ENCODE data around the gene EEF1AKMT4.
A peak's percentile ranks its signal among the peaks of the same experiment; 100 is the strongest.

Gene EEF1AKMT4

DNA sequence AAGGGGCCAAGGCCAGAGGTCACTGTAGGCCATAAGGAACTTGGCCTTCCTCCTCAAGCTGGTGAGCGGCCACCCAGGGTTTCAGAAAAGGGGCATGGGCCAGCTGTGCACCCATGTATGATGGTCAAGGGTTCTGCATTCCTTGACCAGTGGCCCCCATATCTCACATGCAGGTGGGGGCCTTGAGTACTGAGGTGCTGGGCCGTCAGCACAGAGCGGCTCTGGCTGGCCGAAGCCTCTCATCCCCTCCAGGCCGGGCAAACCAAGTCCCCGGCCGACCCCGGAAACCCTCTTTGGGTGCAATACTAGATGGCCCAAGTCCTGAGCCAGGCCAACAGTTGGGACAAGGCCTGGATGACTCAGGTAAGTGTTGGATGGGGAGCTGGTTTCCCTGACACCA is 10.3 kb upstream of the EEF1AKMT4 start:
- Histone ChIP-seq H3K4me2 (ENCODE audit: low read depth, low read length) (no peak overlapping the region), H3K36me3 (replicated peaks; ENCODE audit: insufficient read depth, low read length) (0 out of 2 replicates have a peak, but pooled peaks cover 11% of the 10 kb centered on the region), H3K9me2 (replicated peaks; ENCODE audit: insufficient read depth, low read length) (no peaks in the 10 kb centered on the region)

GRCh38 chr3:184239708-184240107 is 9.8 kb upstream of the EEF1AKMT4 start:
- H2AFZ ChIP-seq (ENCODE audit: low read length): no peak overlapping the region
- H3K4me2 ChIP-seq (ENCODE audit: low read depth, low read length): no peak overlapping the region
- H3K36me3 ChIP-seq (replicated peaks; ENCODE audit: insufficient read depth, low read length): 0 out of 2 replicates have a peak, but pooled peaks cover 14% of the 10 kb centered on the region
- H3K4me3 ChIP-seq (ENCODE audit: low read length): no peak overlapping the region
- H3K9me2 ChIP-seq (replicated peaks; ENCODE audit: insufficient read depth, low read length): no peaks in the 10 kb centered on the region
- DNase-seq: no peak
- no peaks in the 10 kb centered on the region for H3K4me1 ChIP-seq (ENCODE audit: low read length)
- H3K79me2 ChIP-seq (ENCODE audit: low read length): no peaks in the 10 kb centered on the region
- peaks cover 8% of the 10 kb centered on the region for H3K27me3 ChIP-seq (replicated peaks; ENCODE audit: insufficient read depth, low read length)
- no peak for TF ChIP-seq EZH2 (optimal IDR thresholded peaks at IDR 0.05; ENCODE audit: low read depth, low read length)
- TF ChIP-seq EZH2phosphoT487 (IDR thresholded peaks at IDR 0.05; ENCODE audit: low read length): no peak
- TF ChIP-seq, protein P1, sequence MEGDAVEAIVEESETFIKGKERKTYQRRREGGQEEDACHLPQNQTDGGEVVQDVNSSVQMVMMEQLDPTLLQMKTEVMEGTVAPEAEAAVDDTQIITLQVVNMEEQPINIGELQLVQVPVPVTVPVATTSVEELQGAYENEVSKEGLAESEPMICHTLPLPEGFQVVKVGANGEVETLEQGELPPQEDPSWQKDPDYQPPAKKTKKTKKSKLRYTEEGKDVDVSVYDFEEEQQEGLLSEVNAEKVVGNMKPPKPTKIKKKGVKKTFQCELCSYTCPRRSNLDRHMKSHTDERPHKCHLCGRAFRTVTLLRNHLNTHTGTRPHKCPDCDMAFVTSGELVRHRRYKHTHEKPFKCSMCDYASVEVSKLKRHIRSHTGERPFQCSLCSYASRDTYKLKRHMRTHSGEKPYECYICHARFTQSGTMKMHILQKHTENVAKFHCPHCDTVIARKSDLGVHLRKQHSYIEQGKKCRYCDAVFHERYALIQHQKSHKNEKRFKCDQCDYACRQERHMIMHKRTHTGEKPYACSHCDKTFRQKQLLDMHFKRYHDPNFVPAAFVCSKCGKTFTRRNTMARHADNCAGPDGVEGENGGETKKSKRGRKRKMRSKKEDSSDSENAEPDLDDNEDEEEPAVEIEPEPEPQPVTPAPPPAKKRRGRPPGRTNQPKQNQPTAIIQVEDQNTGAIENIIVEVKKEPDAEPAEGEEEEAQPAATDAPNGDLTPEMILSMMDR (IDR thresholded peaks at IDR 0.05; ENCODE audit: low read length): no peak
- H3K27ac ChIP-seq (ENCODE audit: low read length): no peak overlapping the region
- no peaks in the 10 kb centered on the region for H3K9me3 ChIP-seq (replicated peaks; ENCODE audit: insufficient read depth, low read length)
- H4K20me1 ChIP-seq (ENCODE audit: insufficient read depth, low read length): no peaks in the 10 kb centered on the region
- no peaks in the 10 kb centered on the region for H3F3A ChIP-seq (ENCODE audit: insufficient read depth, low read length)
- no peak overlapping the region for H3K9ac ChIP-seq (ENCODE audit: low read length)

More for the DNA sequence above, 10.3 kb upstream of the EEF1AKMT4 start:
- no peak overlapping the region for H3K27ac ChIP-seq (ENCODE audit: low read length)
- no peaks in the 10 kb centered on the region for H3F3A ChIP-seq (ENCODE audit: insufficient read depth, low read length)
- no peak overlapping the region for H2AFZ ChIP-seq (ENCODE audit: low read length)
- H3K4me3 ChIP-seq (ENCODE audit: low read length): no peak overlapping the region
- H3K79me2 ChIP-seq (ENCODE audit: low read length): no peaks in the 10 kb centered on the region
- no peak for DNase-seq
- TF ChIP-seq EZH2phosphoT487 (IDR thresholded peaks at IDR 0.05; ENCODE audit: low read length): no peak
- no peak overlapping the region for H3K9ac ChIP-seq (ENCODE audit: low read length)
- H3K4me1 ChIP-seq (ENCODE audit: low read length): no peaks in the 10 kb centered on the region
- no peaks in the 10 kb centered on the region for H3K9me3 ChIP-seq (replicated peaks; ENCODE audit: insufficient read depth, low read length)
- H3K27me3 ChIP-seq (replicated peaks; ENCODE audit: insufficient read depth, low read length): peaks cover 13% of the 10 kb centered on the region
- no peaks in the 10 kb centered on the region for H4K20me1 ChIP-seq (ENCODE audit: insufficient read depth, low read length)

- Histone ChIP-seq H3K27me3 (replicated peaks; ENCODE audit: insufficient read depth, low read length) (0 out of 2 replicates have a peak, but pooled peaks cover 4% of the 10 kb centered on the region), H3K9me3 (replicated peaks; ENCODE audit: insufficient read depth, low read length) (no peaks in the 10 kb centered on the region), H3K79me2 (ENCODE audit: low read length) (no peaks in the 10 kb centered on the region), H3F3A (ENCODE audit: insufficient read depth, low read length) (no peaks in the 10 kb centered on the region), H3K4me3 (ENCODE audit: low read length) (no peak overlapping the region), H3K4me2 (ENCODE audit: low read depth, low read length) (no peak overlapping the region), H3K9me2 (replicated peaks; ENCODE audit: insufficient read depth, low read length) (no peaks in the 10 kb centered on the region), H3K9ac (ENCODE audit: low read length) (no peak overlapping the region), H4K20me1 (ENCODE audit: insufficient read depth, low read length) (no peaks in the 10 kb centered on the region), H3K4me1 (ENCODE audit: low read length) (no peaks in the 10 kb centered on the region), H2AFZ (ENCODE audit: low read length) (no peak overlapping the region), H3K27ac (ENCODE audit: low read length) (no peak overlapping the region), H3K36me3 (replicated peaks; ENCODE audit: insufficient read depth, low read length) (0 out of 2 replicates have a peak, but pooled peaks cover 14% of the 10 kb centered on the region)
- DNase-seq: peak; percentile 43
- TF ChIP-seq EZH2phosphoT487 (IDR thresholded peaks at IDR 0.05; ENCODE audit: low read length) (no peak), EZH2 (optimal IDR thresholded peaks at IDR 0.05; ENCODE audit: low read depth, low read length) (no peak)
- TF ChIP-seq, protein P1 (IDR thresholded peaks at IDR 0.05; ENCODE audit: low read length): no peak
These were observed 8.9 kb upstream of the EEF1AKMT4 start for GRCh38 chr3:184240384-184241140.

DNA sequence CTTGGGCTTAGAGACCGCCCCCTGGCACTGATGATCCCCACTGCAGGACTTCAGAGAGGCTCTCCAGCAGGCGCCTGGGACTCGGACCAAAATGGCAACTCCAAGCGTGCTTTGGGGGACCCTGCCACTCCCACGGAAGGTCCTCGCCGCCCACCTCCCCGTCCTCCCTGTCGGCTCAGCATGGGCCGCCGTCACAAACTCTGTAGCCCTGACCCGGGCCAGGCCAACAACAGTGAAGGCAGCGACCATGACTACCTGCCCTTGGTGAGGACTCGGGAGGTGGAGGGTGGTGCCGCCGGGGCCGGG is 8.4 kb upstream of the EEF1AKMT4 start:
- H2AFZ ChIP-seq (ENCODE audit: low read length): no peak overlapping the region
- no peaks in the 10 kb centered on the region for H3K9me3 ChIP-seq (replicated peaks; ENCODE audit: insufficient read depth, low read length)
- no peak overlapping the region for H3K9ac ChIP-seq (ENCODE audit: low read length)
- TF ChIP-seq, protein P1 (IDR thresholded peaks at IDR 0.05; ENCODE audit: low read length): no peak
- TF ChIP-seq EZH2phosphoT487 (IDR thresholded peaks at IDR 0.05; ENCODE audit: low read length) (no peak), EZH2 (optimal IDR thresholded peaks at IDR 0.05; ENCODE audit: low read depth, low read length) (no peak)
- no peaks in the 10 kb centered on the region for H3F3A ChIP-seq (ENCODE audit: insufficient read depth, low read length)
- H3K4me1 ChIP-seq (ENCODE audit: low read length): no peaks in the 10 kb centered on the region
- H3K4me3 ChIP-seq (ENCODE audit: low read length): no peak overlapping the region
- 0 out of 2 replicates have a peak, but pooled peaks cover 4% of the 10 kb centered on the region for H3K27me3 ChIP-seq (replicated peaks; ENCODE audit: insufficient read depth, low read length)
- 0 out of 2 replicates have a peak, but pooled peaks cover 2% of the 10 kb centered on the region for H3K79me2 ChIP-seq (ENCODE audit: low read length)
- no peak overlapping the region for H3K4me2 ChIP-seq (ENCODE audit: low read depth, low read length)
- 0 out of 2 replicates have a peak, but pooled peaks cover 14% of the 10 kb centered on the region for H3K36me3 ChIP-seq (replicated peaks; ENCODE audit: insufficient read depth, low read length)
- H3K27ac ChIP-seq (ENCODE audit: low read length): no peak overlapping the region
- H3K9me2 ChIP-seq (replicated peaks; ENCODE audit: insufficient read depth, low read length): no peaks in the 10 kb centered on the region
- DNase-seq: no peak
- H4K20me1 ChIP-seq (ENCODE audit: insufficient read depth, low read length): no peaks in the 10 kb centered on the region

Measured in MM.1S (cell line).